Breast epithelium (tissue), 3 donors: Measurements from ENCODE around the gene C22orf15.

ENCODE experiments used
- CTCF ChIP-seq, 3 donors: fragments of 450-650 bp; IDR thresholded peaks; one replicate each; pipeline ENCODE4 v1.5.1; 2016 to 2017; ENCODE audit warnings: antibody characterized with exemption in 3 of 3, mild to moderate bottlenecking in 3 of 3, moderate library complexity in 3 of 3
- POLR2A ChIP-seq: fragments of 450-650 bp; IDR thresholded peaks from one replicate; pipeline ENCODE4 v1.6.1; 2016; ENCODE audit warnings: antibody characterized with exemption, mild to moderate bottlenecking, moderate library complexity
- POLR2AphosphoS5 ChIP-seq, 3 donors: sonication (generic); formaldehyde crosslinking; IDR thresholded peaks; one replicate each; pipeline ENCODE4 v1.6.1; 2017; ENCODE audit warnings: antibody characterized with exemption in 3 of 3

- TF ChIP-seq CTCF (IDR thresholded peaks at IDR 0.05) (no peak), POLR2A (no peak), POLR2AphosphoS5 (IDR thresholded peaks at IDR 0.05) (no peak)
Measured at GRCh38 chr22:23782252-23782651, 19.5 kb downstream of the C22orf15 start.
